HL-60 (cell line): ENCODE results near the gene CHTF8.

Experiments used
- CTCF ChIP-seq: IDR thresholded peaks from one replicate; pipeline ENCODE4 v1.5.1; 2011; ENCODE audit warnings: low read length, control low read depth, inconsistent platforms; ENCODE audit not compliant: insufficient read depth
- POLR2AphosphoS5 ChIP-seq: IDR thresholded peaks from 2 replicates; pipeline ENCODE4 v1.6.1; 2012; ENCODE audit warnings: low read depth
- REST ChIP-seq: IDR thresholded peaks from 2 replicates; pipeline ENCODE4 v1.6.1; 2012; ENCODE audit warnings: low read depth; ENCODE audit not compliant: insufficient replicate concordance
- SPI1 ChIP-seq: IDR thresholded peaks from 2 replicates; pipeline ENCODE4 v1.6.1; 2012; ENCODE audit warnings: low read depth, mild to moderate bottlenecking, borderline replicate concordance

GRCh38 chr16:69166221-69166833 lies 33.9 kb upstream of the CHTF8 start:
- TF ChIP-seq SPI1 (no peak), POLR2AphosphoS5 (no peak), CTCF (no peak), REST (no peak)
